ENCODE results near the gene SERPINB6.

DNA sequence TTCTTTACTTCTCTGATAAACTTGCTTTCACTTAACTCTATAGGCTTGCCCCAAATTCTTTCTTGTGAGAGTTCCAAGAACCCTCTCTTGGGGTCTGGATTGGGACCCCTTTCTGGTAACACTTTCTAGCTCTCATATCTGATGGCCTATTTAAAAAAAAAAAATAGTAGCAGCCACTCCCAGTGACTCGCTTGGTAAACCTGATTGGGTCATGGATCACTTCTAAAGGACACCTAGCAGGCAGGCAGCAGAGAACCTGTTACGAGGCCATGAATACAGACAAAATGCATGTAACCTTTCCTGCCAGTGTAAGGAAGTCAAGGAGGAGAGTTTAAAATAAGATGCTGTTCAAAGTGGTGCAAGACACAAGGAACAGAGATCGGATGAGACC lies 9.1 kb upstream of the SERPINB6 start:
- TF ChIP-seq, protein P1, sequence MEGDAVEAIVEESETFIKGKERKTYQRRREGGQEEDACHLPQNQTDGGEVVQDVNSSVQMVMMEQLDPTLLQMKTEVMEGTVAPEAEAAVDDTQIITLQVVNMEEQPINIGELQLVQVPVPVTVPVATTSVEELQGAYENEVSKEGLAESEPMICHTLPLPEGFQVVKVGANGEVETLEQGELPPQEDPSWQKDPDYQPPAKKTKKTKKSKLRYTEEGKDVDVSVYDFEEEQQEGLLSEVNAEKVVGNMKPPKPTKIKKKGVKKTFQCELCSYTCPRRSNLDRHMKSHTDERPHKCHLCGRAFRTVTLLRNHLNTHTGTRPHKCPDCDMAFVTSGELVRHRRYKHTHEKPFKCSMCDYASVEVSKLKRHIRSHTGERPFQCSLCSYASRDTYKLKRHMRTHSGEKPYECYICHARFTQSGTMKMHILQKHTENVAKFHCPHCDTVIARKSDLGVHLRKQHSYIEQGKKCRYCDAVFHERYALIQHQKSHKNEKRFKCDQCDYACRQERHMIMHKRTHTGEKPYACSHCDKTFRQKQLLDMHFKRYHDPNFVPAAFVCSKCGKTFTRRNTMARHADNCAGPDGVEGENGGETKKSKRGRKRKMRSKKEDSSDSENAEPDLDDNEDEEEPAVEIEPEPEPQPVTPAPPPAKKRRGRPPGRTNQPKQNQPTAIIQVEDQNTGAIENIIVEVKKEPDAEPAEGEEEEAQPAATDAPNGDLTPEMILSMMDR (IDR thresholded peaks at IDR 0.05; ENCODE audit: low read length) = no peak
- TF ChIP-seq EZH2 (IDR thresholded peaks at IDR 0.05; ENCODE audit: borderline replicate concordance, low read length) = no peak
